ENCODE measurements around the gene ADGRG4. TPM values are rescaled to one million over a fixed set of nuclear protein-coding genes. Genes with fewer than 3 reads are reported as not detected.

Gene ADGRG4, protein sequence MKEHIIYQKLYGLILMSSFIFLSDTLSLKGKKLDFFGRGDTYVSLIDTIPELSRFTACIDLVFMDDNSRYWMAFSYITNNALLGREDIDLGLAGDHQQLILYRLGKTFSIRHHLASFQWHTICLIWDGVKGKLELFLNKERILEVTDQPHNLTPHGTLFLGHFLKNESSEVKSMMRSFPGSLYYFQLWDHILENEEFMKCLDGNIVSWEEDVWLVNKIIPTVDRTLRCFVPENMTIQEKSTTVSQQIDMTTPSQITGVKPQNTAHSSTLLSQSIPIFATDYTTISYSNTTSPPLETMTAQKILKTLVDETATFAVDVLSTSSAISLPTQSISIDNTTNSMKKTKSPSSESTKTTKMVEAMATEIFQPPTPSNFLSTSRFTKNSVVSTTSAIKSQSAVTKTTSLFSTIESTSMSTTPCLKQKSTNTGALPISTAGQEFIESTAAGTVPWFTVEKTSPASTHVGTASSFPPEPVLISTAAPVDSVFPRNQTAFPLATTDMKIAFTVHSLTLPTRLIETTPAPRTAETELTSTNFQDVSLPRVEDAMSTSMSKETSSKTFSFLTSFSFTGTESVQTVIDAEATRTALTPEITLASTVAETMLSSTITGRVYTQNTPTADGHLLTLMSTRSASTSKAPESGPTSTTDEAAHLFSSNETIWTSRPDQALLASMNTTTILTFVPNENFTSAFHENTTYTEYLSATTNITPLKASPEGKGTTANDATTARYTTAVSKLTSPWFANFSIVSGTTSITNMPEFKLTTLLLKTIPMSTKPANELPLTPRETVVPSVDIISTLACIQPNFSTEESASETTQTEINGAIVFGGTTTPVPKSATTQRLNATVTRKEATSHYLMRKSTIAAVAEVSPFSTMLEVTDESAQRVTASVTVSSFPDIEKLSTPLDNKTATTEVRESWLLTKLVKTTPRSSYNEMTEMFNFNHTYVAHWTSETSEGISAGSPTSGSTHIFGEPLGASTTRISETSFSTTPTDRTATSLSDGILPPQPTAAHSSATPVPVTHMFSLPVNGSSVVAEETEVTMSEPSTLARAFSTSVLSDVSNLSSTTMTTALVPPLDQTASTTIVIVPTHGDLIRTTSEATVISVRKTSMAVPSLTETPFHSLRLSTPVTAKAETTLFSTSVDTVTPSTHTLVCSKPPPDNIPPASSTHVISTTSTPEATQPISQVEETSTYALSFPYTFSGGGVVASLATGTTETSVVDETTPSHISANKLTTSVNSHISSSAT (N-terminal part only)
- not detected for total RNA-seq

DNA sequence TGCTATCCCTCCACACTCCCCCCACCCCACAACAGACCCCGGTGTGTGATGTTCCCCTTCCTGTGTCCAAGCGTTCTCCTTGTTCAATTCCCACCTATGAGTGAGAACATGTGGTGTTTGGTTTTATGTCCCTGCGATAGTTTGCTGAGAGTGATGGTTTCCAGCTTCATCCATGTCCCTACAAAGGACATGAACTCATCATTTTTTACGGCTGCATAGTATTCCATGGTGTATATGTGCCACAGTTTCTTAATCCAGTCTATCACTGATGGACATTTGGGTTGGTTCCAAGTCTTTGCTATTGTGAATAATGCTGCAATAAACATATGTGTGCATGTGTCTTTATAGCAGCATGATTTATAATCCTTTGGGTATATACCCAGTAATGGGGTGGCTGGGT lies at the start of gene ADGRG4:
Gene ADGRG4, plus strand, starts transcription at position 243 of the 400 bp plus-strand sequence. CDS start 7,815 bp downstream, outside the sequence.

DNA sequence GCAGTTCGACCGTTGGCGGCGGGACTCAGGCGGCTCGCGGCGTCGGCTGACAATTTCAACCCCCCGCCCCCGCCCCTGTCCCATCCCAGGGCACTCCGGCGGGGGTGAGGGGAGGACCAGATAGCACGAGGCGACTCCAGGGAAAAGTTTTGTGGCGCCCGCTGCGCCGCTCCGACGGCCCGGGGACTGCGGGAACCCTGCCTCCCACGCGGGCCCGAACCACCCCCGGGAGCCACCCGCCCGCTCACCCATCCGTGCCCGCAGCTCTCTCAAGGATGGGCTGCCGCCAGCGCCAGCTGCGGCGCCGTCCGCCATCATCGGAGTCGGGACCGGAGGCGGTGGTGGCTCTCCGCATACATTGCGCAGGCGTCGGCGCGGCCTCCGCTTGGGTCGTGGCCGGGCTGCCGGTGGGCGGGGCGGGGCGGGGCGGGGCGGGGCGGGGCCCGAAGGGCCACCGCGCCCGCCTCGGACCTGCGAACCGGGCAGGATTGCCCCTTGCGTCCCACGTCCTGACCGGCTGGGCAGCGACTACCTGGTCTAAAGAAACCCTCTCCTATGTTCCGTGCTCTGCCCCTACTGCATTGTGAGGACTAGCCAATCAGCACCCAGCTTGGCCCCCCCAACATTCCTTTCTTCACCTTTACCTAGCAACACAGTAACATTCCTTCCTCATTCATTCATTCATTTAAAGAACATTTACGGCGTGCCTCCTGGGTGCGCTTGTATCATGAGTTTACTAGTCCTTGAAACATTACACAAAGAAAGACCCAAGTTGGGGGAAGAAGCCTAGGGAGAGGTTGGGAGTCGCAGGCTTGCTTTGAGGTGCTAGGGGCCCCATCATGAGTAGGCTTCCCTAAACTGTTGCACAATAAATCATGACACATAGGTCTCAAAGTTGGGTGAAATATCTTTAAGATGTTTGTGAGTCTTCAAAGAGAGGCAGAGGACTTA lies 49.4 kb upstream of the ADGRG4 start, which contains the start of gene MAP7D3:
Gene MAP7D3, minus strand, starts transcription at position 360 of the 951 bp plus-strand sequence. Its CDS starts 42 bp downstream, at position 318.

Other genes with a start within 250 kb of the ADGRG4 start
- 10 to 100 TPM; 15.3 to 21.5 TPM for gene FHL1, start 153.4 kb upstream of the ADGRG4 start, total RNA-seq
- gene MAP7D3, start 49.6 kb upstream of the ADGRG4 start, total RNA-seq: 10 to 100 TPM; 12.3 to 13.1 TPM
- not detected for gene BRS3, start 187.0 kb downstream of the ADGRG4 start, total RNA-seq
- gene HTATSF1, start 196.6 kb downstream of the ADGRG4 start, total RNA-seq: 10 to 100 TPM; 51.9 to 58.5 TPM
- not detected for gene VGLL1, start 231.3 kb downstream of the ADGRG4 start, total RNA-seq